Trophoblast cell (in vitro differentiated cells and primary cell): ENCODE measurements around the gene ZNF14.
A peak's percentile ranks its signal among the peaks of the same experiment; 100 is the strongest.
"Not testable (repeated sequence)": the region's sequence is repeated elsewhere in the genome, so short reads cannot be mapped to it uniquely, and the experiment has no call there.

Experiments used
- DNase-seq, 2 donors: peaks; one replicate each; pipeline ENCODE4 v3.0.0-alpha.2; 2016
- H2AFZ ChIP-seq: 2 replicates; pipeline ENCODE4 v1.6.1; 2013; ENCODE audit warnings: low read length, moderate library complexity, mild to moderate bottlenecking; ENCODE audit not compliant: insufficient read depth, poor library complexity
- H2AK5ac ChIP-seq: 2 replicates; pipeline ENCODE4 v1.6.1; 2013; ENCODE audit warnings: mild to moderate bottlenecking, low read length
- H2BK120ac ChIP-seq: 2 replicates; pipeline ENCODE4 v1.6.1; 2013; ENCODE audit warnings: low read length, mild to moderate bottlenecking, moderate library complexity; ENCODE audit not compliant: insufficient read depth, poor library complexity
- H2BK12ac ChIP-seq: 2 replicates; pipeline ENCODE4 v1.6.1; 2013; ENCODE audit warnings: mild to moderate bottlenecking, low read length, moderate library complexity
- H2BK5ac ChIP-seq: 2 replicates; pipeline ENCODE4 v1.6.1; 2013; ENCODE audit warnings: low read length, low read depth, moderate library complexity, mild to moderate bottlenecking; ENCODE audit not compliant: poor library complexity
- H3K14ac ChIP-seq: 2 replicates; pipeline ENCODE4 v1.6.1; 2013; ENCODE audit warnings: mild to moderate bottlenecking, low read length
- H3K18ac ChIP-seq: 2 replicates; pipeline ENCODE4 v1.6.1; 2013; ENCODE audit warnings: mild to moderate bottlenecking, low read length
- H3K23ac ChIP-seq: 2 replicates; pipeline ENCODE4 v1.6.1; 2013; ENCODE audit warnings: low read length
- H3K27ac ChIP-seq: 2 replicates; pipeline ENCODE4 v1.5.1; 2013; ENCODE audit warnings: low read depth, mild to moderate bottlenecking, inconsistent platforms, low read length, moderate library complexity
- H3K27me3 ChIP-seq: 2 replicates; pipeline ENCODE4 v1.6.1; 2013; ENCODE audit warnings: inconsistent platforms, mild to moderate bottlenecking, low read length, moderate library complexity; ENCODE audit not compliant: insufficient read depth
- H3K36me3 ChIP-seq, 2 experiments: 1 replicate in 1 of 2; 2 replicates in 1 of 2; pipeline ENCODE4 v1.6.1; 2013; ENCODE audit warnings: low read length in 2 of 2, mild to moderate bottlenecking in 2 of 2, moderate library complexity in 1 of 2; ENCODE audit not compliant: insufficient read depth in 2 of 2, control insufficient read depth in 1 of 2
- H3K4ac ChIP-seq: 2 replicates; pipeline ENCODE4 v1.6.1; 2013; ENCODE audit warnings: low read depth, mild to moderate bottlenecking, low read length, moderate library complexity
- H3K4me1 ChIP-seq, 2 experiments: 1 replicate in 1 of 2; 2 replicates in 1 of 2; pipeline ENCODE4 v1.6.1; 2013; ENCODE audit warnings: low read length in 2 of 2, mild to moderate bottlenecking in 2 of 2, moderate library complexity in 1 of 2; ENCODE audit not compliant: insufficient read depth in 2 of 2, control insufficient read depth in 1 of 2
- H3K4me2 ChIP-seq: 2 replicates; pipeline ENCODE4 v1.6.1; 2013; ENCODE audit warnings: inconsistent platforms, mild to moderate bottlenecking, low read length, moderate library complexity
- H3K4me3 ChIP-seq: 2 replicates; pipeline ENCODE4 v1.5.1; 2013; ENCODE audit warnings: mild to moderate bottlenecking, low read depth, low read length, inconsistent platforms
- H3K79me1 ChIP-seq: one replicate; pipeline ENCODE4 v1.6.1; 2013; ENCODE audit warnings: low read length
- H3K79me2 ChIP-seq: 2 replicates; pipeline ENCODE4 v1.6.1; 2013; ENCODE audit warnings: low read length, mild to moderate bottlenecking; ENCODE audit not compliant: control insufficient read depth, insufficient read depth, poor library complexity
- H3K9ac ChIP-seq: 2 replicates; pipeline ENCODE4 v1.6.1; 2013; ENCODE audit warnings: mild to moderate bottlenecking, low read length
- H3K9me3 ChIP-seq: 2 replicates; pipeline ENCODE4 v1.6.1; 2013; ENCODE audit warnings: low read depth, mild to moderate bottlenecking, control low read depth, inconsistent platforms, low read length; ENCODE audit not compliant: insufficient read depth
- H4K12ac ChIP-seq: 2 replicates; pipeline ENCODE4 v1.6.1; 2013; ENCODE audit warnings: low read depth, mild to moderate bottlenecking, low read length, moderate library complexity
- H4K8ac ChIP-seq: 2 replicates; pipeline ENCODE4 v1.6.1; 2013; ENCODE audit warnings: low read depth, mild to moderate bottlenecking, low read length, moderate library complexity
- H4K91ac ChIP-seq: one replicate; pipeline ENCODE4 v1.6.1; 2013; ENCODE audit warnings: low read depth, mild to moderate bottlenecking, low read length, moderate library complexity
- WGBS: extraction: QIAGEN DNeasy Blood & Tissue Kit; methylation state at CpG from one replicate; pipeline ENCODE4 v1.1.7; 2013; ENCODE audit warnings: missing lambda C conversion rate; ENCODE audit not compliant: insufficient read length, insufficient coverage; ENCODE audit errors: extremely low coverage; 5-methylcytosine and 5-hydroxymethylcytosine counted together

ZNF14 gene

GRCh38 chr19:19665420-19665948 lies 67.4 kb downstream of the ZNF14 start:
- not testable (repeated sequence) for H3K36me3 ChIP-seq, DNase-seq, H2AK5ac ChIP-seq, H3K9me3 ChIP-seq, H3K27me3 ChIP-seq, H2BK5ac ChIP-seq, H3K4ac ChIP-seq, H4K12ac ChIP-seq, H2BK120ac ChIP-seq, H2AFZ ChIP-seq, H3K14ac ChIP-seq, H4K8ac ChIP-seq, H3K4me2 ChIP-seq, H3K23ac ChIP-seq, H3K27ac ChIP-seq, H2BK12ac ChIP-seq, H3K9ac ChIP-seq, H3K18ac ChIP-seq, H4K91ac ChIP-seq, H3K4me3 ChIP-seq
- H3K79me2 ChIP-seq: peaks cover 15% of the 10 kb centered on the region
- H3K4me1 ChIP-seq: peaks cover 22 to 30% of the 10 kb centered on the region in 2 experiments
- H3K79me1 ChIP-seq: peaks cover 13% of the 10 kb centered on the region
- WGBS: no CpG with 5 or more reads among the region's 22 CpGs

GRCh38 chr19:19663256-19664120 lies 69.4 kb downstream of the ZNF14 start, which contains the start of gene ATP13A1:
Gene ATP13A1, minus strand, starts transcription at chr19:19663676. Its CDS starts 10 bp downstream, at chr19:19663666.
- Histone ChIP-seq H3K79me2 (peaks cover 10% of the 10 kb centered on the region), H3K27ac (peak within 1 kb of the TSS; percentile 83), H3K9me3 (no peaks in the 10 kb centered on the region), H3K36me3 (peaks cover 12 to 13% of the 10 kb centered on the region in 2 experiments), H3K4me2 (peak within 1 kb of the TSS; percentile 96), H4K12ac (peak within 1 kb of the TSS; percentile 24), H2BK120ac (peak within 1 kb of the TSS; percentile 86), H4K91ac (peak within 1 kb of the TSS; percentile 86), H3K27me3 (no peaks in the 10 kb centered on the region), H2BK5ac (peak within 1 kb of the TSS; percentile 87), H2AK5ac (peak within 1 kb of the TSS; percentile 4), H3K4me3 (peak within 1 kb of the TSS; percentile 99), H3K14ac (peak within 1 kb of the TSS; percentile 87), H3K23ac (peak within 1 kb of the TSS; percentile 55), H3K4ac (peak within 1 kb of the TSS; percentile 31), H2BK12ac (no peak within 1 kb of the TSS), H3K9ac (peak within 1 kb of the TSS; percentile 90), H3K79me1 (peaks cover 7% of the 10 kb centered on the region), H2AFZ (peak within 1 kb of the TSS; percentile 86), H4K8ac (peak within 1 kb of the TSS; percentile 93), H3K4me1 (peaks cover 13 to 19% of the 10 kb centered on the region in 2 experiments), H3K18ac (peak within 1 kb of the TSS; percentile 77)
- no CpG with 5 or more reads among the region's 85 CpGs for WGBS
- peak; percentile 97 to 99 for DNase-seq

GRCh38 chr19:19662871-19663255 lies 70.0 kb downstream of the ZNF14 start:
- H3K4me1 ChIP-seq: peaks cover 9 to 14% of the 10 kb centered on the region in 2 experiments
- H3K4me2 ChIP-seq: peak overlapping the region; percentile 96
- no peak overlapping the region for H3K27ac ChIP-seq
- no CpG with 5 or more reads among the region's 17 CpGs for WGBS
- H3K14ac ChIP-seq: peak overlapping the region; percentile 87
- peaks cover 7% of the 10 kb centered on the region for H3K79me1 ChIP-seq
- H3K18ac ChIP-seq: peak overlapping the region; percentile 7
- no peak overlapping the region for H2BK12ac ChIP-seq
- H3K9ac ChIP-seq: peak overlapping the region; percentile 90
- H4K91ac ChIP-seq: peak overlapping the region; percentile 62
- H3K36me3 ChIP-seq: peaks cover 18% of the 10 kb centered on the region in 2 experiments
- H2AK5ac ChIP-seq: peak overlapping the region; percentile 4
- H2AFZ ChIP-seq: peak overlapping the region; percentile 86
- peak in 1 of 2 donors; percentile 36 for DNase-seq
- peak overlapping the region; percentile 65 for H2BK120ac ChIP-seq
- H4K8ac ChIP-seq: peak overlapping the region; percentile 90
- H2BK5ac ChIP-seq: no peak overlapping the region
- peak overlapping the region; percentile 22 for H4K12ac ChIP-seq
- H3K27me3 ChIP-seq: no peaks in the 10 kb centered on the region
- no peak overlapping the region for H3K23ac ChIP-seq
- peak overlapping the region; percentile 99 for H3K4me3 ChIP-seq
- H3K79me2 ChIP-seq: peaks cover 10% of the 10 kb centered on the region
- no peaks in the 10 kb centered on the region for H3K9me3 ChIP-seq
- peak overlapping the region; percentile 31 for H3K4ac ChIP-seq

GRCh38 chr19:19662344-19662743 lies 70.6 kb downstream of the ZNF14 start:
- no CpG with 5 or more reads among the region's 8 CpGs for WGBS
- no peak overlapping the region for H3K18ac ChIP-seq
- H4K91ac ChIP-seq: no peak overlapping the region
- H4K8ac ChIP-seq: no peak overlapping the region
- H3K9ac ChIP-seq: no peak overlapping the region
- no peak overlapping the region for H2AK5ac ChIP-seq
- H4K12ac ChIP-seq: peak overlapping the region; percentile 5
- no peak overlapping the region for H2AFZ ChIP-seq
- peak overlapping the region; percentile 31 for H3K4ac ChIP-seq
- no peak overlapping the region for H2BK12ac ChIP-seq
- H3K36me3 ChIP-seq: peaks cover 23% of the 10 kb centered on the region in 2 experiments
- peaks cover 9 to 14% of the 10 kb centered on the region in 2 experiments for H3K4me1 ChIP-seq
- H3K23ac ChIP-seq: no peak overlapping the region
- no peak overlapping the region for H2BK5ac ChIP-seq
- H3K79me2 ChIP-seq: peaks cover 10% of the 10 kb centered on the region
- H2BK120ac ChIP-seq: no peak overlapping the region
- DNase-seq: no peak
- H3K27ac ChIP-seq: no peak overlapping the region
- H3K4me3 ChIP-seq: no peak overlapping the region
- H3K4me2 ChIP-seq: peak overlapping the region; percentile 96
- peaks cover 7% of the 10 kb centered on the region for H3K79me1 ChIP-seq
- no peaks in the 10 kb centered on the region for H3K9me3 ChIP-seq
- no peaks in the 10 kb centered on the region for H3K27me3 ChIP-seq
- no peak overlapping the region for H3K14ac ChIP-seq
